GM12801 (cell line): ENCODE data around the gene RPH3AL.

Source experiments
- TF ChIP-seq, protein P1 (sequence below): IDR thresholded peaks from one replicate; pipeline ENCODE4 v1.5.1; 2011; ENCODE audit warnings: control low read depth; ENCODE audit not compliant: insufficient read length; ENCODE audit errors: extremely low read depth

RPH3AL gene

DNA sequence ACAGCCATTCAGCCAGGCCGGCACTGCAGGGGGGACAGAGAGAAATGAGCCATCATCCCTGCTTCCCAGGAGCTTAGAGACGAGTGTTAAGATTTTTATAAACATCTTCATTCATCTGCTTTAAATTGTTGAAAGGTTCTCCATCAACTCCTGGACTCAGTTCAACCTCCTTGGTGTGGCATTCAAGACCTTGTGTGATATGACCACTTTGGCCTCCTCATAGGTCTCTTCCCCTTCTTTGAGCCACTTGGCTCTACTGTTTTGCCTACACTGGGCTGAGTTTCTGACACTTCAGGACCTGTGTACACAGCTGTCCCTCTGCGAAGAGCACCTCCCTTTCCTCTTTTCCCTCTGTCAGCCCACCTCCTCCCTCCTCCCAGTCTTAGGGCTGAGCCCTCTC lies 175.5 kb downstream of the RPH3AL start:
- TF ChIP-seq, protein P1, sequence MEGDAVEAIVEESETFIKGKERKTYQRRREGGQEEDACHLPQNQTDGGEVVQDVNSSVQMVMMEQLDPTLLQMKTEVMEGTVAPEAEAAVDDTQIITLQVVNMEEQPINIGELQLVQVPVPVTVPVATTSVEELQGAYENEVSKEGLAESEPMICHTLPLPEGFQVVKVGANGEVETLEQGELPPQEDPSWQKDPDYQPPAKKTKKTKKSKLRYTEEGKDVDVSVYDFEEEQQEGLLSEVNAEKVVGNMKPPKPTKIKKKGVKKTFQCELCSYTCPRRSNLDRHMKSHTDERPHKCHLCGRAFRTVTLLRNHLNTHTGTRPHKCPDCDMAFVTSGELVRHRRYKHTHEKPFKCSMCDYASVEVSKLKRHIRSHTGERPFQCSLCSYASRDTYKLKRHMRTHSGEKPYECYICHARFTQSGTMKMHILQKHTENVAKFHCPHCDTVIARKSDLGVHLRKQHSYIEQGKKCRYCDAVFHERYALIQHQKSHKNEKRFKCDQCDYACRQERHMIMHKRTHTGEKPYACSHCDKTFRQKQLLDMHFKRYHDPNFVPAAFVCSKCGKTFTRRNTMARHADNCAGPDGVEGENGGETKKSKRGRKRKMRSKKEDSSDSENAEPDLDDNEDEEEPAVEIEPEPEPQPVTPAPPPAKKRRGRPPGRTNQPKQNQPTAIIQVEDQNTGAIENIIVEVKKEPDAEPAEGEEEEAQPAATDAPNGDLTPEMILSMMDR: no peak

DNA sequence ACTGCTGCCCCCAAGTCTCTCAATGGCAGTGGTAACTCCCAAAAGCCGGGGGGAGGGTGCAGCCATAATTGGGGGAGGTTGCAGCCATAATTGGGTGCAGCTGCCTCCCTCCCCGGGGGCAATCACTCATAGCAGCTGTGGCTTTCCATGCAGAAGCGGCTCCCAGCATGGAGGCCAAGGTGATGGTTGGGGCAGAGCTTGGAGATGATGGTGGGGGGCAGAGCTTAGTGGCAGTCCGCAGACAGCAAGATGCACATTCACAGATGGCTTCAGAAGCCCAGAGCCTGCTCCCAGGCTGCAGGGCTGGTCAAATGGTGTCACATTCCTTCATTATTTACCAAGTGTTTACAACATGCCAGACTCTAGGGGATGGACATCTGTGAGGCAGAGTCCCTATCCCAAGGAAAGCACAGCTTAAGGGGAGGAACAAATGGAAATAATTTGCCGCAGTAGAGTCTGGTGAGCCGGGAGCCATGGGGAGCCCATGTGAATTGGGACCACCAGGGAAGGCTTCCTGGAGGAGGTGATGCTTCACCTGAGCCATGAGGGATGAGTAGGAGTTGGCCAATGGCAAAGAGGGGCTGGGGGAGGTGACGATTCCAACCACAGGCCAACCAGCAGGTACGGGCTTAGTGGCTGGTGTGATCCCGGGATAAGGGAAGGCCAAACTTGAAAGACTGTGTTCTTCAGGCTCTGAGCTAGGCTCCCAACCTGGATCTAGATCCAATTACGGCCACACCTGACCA lies 179.3 kb downstream of the RPH3AL start:
- TF ChIP-seq, protein P1: no peak

DNA sequence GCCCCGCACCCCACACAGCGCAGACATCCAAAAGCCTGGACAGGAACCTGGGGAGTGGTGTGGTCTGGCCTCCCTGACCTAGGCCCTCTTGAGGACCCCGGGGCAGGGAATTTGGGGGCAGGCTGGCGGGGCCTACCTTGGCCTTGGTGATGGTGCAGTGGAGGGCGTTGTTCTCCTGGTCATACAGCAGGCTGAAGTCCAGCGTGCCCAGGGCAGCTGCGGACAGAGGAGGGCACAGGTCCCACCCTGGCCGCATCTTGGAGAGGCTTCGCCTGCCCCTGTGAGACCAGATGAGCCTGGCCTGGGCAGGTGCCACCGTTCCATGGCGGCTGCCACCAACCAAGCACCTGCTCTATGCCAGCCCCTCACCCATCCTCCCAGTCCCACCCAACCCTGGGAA lies 180.2 kb downstream of the RPH3AL start:
- TF ChIP-seq, protein P1: no peak

GRCh38 chr17:171871-172270 lies 180.7 kb downstream of the RPH3AL start:
- TF ChIP-seq, protein P1: no peak

DNA sequence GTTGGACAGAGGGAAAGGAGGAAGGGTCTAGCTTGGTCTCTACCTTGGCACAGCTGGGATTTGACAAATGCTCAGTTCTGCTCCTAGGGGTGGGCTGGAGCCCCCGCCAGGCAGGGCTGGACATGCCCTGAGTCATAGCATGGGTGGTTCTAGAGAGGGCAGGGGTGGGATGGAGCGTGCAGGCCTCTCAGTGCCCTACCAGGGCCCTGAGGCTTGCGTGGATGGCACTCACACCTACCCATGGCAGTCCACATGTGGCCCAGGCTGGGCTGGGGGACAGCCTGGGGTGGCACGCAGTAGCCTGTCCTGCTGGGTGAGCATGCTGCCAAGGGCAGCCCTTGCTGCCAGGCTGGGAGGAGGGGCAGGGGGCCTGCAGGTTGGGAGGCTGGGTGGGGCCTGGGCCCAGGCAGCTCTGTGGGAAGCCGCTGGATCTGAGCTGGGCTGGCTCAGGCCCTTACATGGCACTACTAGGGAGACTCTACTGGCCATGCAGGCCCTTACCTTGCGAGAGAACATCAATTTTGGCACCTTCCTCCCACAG lies 182.4 kb downstream of the RPH3AL start:
- TF ChIP-seq, protein P1: no peak

GRCh38 chr17:165939-166338 lies 186.7 kb downstream of the RPH3AL start:
- TF ChIP-seq, protein P1: no peak

DNA sequence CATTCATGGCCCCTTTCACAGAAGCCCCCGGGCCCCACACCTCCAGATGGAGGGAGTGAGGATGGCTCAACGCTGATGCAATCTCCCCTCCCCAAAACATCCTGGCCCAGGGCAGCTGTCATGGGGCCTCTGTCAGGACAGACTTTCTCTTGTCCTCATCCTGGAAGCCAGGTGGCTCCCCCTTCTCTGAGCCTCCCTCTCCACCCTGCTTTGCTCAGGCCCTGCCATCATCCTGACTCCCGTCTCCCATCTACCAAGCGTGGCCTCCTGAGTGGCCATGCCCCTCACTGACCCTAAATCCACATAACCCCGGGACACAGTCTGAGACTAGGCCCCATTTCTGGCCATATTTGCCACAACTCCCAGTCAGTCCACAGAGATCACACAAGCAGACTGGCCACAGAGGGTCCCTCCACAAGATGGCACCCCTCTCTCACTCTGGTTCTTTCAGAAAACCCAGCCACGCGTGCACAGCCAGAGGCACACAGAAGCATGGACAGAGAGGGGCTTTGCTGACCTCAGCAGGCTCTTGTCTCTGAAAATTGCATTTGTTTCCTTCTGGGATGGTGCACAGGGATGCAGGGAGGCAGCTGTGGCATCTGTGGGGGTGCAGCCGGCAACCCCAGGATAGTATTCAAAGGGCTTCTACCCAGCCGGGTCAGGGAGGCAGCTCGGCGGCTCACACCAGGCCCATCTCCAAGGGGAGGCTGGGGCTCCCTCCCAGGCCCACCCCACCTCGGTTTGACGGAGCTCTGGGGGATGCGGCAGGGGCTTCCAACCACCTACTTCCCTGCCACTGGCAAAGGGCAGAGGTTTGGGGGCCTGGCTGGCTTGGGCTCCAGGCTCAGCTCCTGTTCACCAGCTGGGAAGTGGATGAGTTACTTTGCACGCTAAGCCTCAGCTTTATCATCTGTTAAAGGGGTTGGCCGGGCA lies 188.0 kb downstream of the RPH3AL start:
- TF ChIP-seq, protein P1: no peak
